Anterior cingulate cortex (tissue), 58 donors: ENCODE data around the gene SLC25A11.

Source experiments
- DNase-seq, 58 donors: peaks; one replicate each; lab custom pipeline; 2025; lab: John Stamatoyannopoulos, UW

SLC25A11 gene, protein sequence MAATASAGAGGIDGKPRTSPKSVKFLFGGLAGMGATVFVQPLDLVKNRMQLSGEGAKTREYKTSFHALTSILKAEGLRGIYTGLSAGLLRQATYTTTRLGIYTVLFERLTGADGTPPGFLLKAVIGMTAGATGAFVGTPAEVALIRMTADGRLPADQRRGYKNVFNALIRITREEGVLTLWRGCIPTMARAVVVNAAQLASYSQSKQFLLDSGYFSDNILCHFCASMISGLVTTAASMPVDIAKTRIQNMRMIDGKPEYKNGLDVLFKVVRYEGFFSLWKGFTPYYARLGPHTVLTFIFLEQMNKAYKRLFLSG

DNA sequence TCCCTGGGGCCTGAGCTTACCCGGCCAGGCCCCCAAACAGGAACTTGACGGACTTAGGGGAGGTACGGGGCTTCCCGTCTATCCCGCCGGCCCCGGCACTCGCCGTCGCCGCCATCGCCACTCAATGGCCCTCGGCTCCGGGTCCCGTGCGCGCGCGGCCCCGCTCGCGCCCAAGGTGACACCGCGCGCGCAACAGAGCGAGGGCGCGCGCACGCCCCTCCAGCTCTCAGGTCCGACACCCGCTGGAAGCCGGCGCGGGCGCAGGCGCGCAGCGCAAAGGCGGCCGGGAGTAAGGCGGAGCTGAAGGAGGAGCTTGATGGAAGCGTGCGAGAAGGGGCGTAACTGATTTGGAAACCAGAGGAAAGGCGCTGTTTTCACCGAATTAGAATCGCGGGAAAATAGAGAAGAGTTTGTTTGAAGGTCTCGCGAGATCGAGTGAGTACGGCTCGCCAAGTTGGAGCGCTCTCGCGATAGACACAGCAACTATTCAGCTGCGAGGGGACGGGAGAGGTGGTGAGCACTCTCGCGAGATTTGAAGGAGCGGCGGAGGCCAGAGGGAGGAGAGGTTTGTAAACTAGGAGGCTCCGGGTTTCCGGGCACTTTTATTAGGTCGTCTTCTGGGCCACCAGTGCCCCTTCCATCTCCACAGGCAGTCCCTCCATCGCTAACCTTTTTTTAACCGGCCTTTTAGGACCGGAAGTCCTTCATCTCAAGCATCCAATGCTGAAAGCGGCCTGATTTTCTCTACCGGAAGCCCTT is at the start of gene SLC25A11, which contains the start of gene RNF167:
Gene SLC25A11 (minus strand): TSS at position 251 of the 759 bp plus-strand sequence. CDS start 136 bp downstream, at position 115.
Gene RNF167 (plus strand): TSS at position 473 of the 759 bp plus-strand sequence. CDS start 642 bp downstream, outside the sequence.
- peak; percentile 73 to 100 (median 95) for DNase-seq

DNA sequence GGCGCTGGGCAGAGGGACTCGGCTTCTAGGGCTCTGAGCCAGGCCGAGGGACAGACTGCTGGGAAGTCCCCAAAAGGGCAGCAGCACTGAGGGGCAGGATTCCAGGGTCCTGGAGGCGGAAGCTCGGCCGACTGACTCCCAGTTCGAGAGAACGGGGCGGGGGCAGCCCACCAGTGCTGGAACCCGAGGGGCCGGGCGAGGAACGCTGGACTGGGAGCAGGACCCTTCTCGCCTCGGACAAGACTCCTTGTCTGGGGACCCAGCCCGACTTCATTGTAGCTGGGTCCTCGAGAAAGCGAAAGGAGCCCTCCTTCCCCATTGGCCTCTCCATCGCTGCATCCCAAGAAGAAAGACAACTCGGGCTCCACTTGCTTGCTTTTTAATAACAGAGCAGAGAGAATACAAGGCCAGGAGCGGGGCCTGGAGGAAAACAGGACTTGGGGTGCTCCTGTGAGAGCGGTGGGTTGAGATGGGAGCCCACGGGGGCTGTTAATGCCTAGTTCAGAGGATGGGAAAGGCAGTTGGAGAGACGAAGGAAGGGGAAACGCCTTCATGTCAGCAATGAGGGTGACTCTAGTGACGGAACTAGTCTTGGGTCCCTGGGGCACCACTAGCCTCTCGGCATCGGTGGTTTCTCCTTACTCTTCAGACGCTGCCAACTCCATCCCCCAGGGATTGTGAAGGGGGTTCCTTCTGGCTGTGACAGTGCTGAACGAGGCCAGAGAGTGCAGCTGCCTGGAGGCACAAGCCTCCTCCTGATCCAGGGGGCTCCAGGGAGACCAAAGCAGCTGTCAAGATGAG is 48.1 kb upstream of the SLC25A11 start:
- DNase-seq = peak in 5 of 58 donors; percentile 41 to 80 (median 53)

DNA sequence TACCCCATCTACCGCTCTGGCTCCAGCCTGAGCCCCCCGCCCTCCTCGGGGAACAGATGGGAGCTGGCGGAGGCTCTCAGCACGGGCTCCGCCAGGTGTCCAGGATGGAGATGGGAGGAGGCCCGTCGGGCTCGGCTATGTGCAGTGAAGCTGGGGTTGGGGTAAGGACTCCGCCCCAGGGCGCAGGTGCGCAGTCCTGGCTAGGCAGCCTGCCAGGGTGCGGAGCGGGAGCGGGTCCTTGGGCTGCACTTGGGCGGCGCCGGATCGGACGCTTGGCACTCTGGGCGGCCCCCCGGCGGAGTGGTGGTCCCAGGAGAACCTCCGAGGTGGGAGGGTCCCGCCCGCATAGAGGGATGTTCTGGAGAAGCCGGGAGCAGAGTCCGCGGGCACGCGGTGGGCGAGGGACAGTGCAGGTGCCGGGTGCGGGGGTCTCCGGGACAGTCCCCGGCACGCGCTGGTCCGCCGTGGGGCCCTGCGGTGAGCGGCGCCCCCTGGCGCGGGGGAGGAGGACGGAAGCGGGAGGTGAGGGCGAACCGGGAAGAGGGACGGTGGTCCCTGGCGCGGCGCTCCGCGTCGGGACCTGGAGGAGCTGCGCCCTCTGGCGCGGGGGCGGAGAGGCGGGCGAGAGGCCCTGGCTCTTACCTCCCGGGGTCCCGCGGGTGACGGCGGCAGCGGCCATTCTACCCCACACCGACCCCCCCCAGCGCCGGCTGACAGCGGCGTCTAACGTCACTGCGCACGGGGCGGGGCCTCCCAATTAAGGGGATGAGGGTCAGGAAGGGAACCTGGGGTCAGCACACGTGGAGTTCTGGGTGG is 47.3 kb upstream of the SLC25A11 start, which contains the start of gene CAMTA2:
Gene CAMTA2 (minus strand): TSS at position 725 of the 816 bp plus-strand sequence. CDS start 1,453 bp downstream, outside the sequence.
- DNase-seq = peak in 57 of 58 donors; percentile 36 to 92 (median 79)

DNA sequence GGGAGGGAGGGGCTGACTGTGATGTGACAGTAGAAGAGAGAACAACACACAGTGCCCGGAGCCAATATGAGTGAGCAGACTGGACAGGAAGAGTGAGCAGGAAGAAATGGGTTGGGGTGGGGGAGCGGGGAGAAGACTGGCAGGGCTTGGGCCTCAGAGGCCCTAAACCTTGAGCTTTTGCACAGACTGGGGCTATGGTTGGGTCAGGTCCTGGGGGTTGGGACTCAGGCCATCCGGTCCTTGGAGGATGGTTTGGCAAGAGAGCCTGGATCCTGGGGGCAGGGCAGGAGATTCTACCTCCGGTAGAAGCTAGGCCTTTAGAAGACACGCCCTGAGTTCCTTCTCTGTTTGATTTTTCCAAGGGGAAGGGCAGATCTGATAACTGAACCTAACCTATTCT is 46.6 kb upstream of the SLC25A11 start:
- DNase-seq = peak in 2 of 58 donors; percentile 14 to 30

DNA sequence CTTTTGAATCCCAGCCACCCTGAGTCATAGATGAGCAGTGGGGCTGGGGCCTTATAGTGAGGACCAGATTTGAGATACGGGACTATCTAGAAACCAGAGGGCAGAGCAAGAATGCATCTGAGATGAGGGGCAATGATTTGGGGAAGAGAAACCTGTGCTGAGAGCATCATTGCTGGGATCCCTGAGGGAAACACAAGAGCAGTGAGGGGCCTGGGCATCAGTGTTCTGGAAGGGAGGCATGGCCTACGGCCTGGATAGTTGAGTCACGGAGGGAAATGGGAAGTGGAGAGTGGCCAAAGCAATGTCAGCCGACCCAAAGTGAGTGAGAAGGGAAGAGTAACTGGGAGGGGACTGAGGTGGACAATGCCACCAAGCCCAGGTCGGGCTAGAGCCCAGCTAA is 42.5 kb upstream of the SLC25A11 start:
- no peak for DNase-seq

DNA sequence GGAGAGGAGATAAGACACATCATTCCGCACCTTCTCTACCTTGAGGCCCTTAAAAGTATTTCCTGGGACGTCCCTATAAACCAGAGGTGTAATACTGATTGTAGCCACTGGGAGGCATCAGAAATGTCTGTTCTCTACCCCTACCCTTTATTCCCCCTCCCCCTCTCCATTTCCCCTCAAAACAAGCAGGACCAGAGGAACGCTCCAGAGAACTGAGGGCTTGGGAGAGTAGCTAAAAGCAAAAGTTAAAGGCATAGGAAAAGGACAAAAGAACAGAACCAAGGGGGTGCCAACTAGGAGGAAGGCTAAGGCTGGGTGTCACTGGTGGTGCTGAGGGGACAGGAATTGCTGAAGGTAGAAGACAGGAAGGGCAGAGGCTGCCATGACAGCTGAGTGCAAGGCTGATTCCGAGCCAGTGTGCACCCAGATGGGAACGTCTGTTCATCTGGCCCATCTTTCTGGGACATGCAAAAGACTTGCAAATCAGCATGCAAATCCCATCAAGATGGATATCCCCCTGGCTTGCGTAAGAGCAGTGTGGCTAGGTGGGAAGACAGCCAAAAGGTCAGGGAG is 40.9 kb upstream of the SLC25A11 start:
- DNase-seq = peak in 2 of 58 donors; percentile 12 to 32

DNA sequence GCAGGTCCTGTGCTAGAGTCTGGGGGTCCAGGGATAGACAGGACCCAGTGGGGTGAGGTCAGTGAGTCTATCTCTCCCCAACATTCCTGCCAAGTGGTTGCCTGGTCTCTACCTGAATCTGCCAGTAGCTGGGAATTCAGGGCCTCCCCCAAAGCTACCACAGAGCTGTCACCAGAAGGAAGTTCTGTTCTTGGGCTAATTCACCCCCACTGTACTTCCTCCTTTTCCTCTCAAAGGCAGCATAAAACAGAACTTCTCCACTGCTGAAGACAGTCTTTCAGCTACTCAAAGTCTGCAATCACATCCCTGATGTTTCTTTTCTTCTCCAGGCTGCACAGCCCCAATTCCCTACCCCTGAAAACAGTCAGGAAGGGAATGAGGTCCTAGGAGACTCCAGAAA is 38.9 kb upstream of the SLC25A11 start:
- DNase-seq = no peak

DNA sequence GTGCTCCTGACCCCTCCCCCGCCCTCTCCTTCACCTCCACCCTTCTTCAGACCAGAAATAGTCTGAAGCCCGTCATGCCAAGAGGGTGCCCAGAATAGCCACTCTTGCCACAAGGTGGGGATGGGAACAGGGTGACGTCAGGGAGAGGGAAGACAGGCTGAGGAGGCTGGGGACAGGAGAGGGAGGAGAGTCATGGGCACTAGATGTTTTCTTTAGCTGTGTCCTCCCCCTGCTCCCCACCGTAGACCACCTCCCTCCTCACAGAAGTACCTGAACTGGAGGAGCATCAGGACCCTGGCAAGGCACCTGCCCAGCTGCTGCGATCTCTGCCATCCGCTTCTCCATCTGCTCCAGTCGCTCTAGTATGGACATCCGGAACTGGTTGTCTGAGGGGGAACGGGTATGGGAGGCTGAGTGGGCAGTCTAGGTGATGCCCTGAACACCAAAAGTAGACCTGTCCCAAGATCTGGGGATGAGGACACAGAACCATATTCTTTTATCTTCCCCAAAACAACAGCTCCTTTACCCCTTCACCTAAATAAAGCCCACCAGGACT is 34.3 kb upstream of the SLC25A11 start:
- peak in 2 of 58 donors; percentile 11 to 12 for DNase-seq

DNA sequence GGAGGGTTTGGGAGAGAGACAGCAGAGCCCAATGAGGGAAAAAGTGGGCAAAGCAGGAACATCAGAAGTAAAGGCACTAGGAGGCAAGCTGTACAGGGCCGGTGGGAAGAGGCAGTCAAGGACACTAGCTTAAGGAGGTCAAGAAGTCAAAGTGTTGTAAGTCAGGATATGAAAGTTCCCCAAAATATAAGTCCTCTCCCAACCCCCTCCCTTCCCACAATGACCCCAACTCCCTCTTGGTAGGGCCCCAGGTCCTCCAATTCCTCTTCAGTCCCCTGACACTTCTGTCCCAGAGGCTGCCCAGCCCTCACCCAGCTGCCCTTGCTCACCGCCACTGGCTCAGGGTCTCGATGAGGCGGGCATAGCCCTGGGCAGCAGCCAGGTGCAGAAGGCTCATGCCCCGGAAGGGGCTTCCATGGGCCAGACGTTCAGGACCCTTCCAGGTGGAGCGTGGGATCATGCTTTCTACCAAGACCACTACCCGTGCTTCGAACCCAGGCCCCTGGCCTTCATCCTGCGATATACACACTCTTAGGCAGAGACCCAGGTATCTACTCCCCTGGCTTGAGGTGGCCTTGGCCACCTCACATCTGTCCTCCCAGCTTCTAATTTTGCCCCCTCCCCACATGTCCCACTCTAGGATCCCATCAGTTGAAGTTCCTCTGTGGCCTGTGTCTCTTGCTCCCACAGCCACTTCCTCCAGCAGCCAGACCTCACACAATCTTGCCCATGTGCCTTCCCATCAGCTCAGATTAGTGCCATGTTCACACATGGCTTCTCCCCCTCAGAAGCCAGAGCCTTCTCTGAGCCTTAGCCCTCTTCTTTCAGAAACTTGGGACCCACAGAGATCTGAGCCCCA is 33.6 kb upstream of the SLC25A11 start:
- DNase-seq = no peak

DNA sequence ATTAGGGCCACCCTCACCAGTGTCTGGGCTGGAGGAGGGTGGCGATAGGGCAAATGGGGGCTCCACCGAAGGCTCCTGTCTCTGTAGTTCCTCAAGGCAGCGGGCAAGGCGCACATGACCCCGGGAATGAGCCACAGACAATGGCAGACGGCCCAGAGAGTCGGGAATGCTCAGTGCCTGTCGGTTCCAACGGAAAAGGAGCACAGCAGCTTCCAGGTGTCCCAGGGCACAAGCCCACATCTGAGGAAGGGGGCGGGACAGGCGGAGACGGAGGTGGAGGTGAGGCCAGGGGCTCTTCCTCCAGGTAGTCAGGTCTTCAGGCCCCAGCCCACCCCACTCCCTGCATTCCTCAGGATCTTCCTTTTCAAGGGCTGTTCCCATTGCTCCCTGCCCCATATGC is 32.9 kb upstream of the SLC25A11 start:
- no peak for DNase-seq

DNA sequence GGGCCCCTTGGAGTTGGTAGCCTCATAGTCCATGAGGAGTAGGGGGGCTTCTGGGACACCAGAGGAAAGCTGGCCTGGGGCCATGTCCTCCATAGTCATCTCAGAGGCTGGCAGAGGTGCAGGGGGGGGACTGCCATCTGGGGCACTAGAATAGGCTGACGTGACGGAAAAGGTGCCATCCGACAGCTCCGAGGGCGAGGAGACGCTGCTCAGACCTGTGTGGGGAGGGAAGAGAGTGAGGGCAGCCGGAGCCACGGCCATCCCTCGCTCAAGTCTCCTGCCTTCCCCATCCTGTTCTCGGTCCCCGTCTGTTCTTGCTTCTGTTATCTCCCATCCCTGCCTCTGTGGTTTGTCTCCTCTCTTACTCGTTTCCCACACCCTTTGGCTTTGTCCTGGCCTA is 32.5 kb upstream of the SLC25A11 start:
- no peak for DNase-seq

DNA sequence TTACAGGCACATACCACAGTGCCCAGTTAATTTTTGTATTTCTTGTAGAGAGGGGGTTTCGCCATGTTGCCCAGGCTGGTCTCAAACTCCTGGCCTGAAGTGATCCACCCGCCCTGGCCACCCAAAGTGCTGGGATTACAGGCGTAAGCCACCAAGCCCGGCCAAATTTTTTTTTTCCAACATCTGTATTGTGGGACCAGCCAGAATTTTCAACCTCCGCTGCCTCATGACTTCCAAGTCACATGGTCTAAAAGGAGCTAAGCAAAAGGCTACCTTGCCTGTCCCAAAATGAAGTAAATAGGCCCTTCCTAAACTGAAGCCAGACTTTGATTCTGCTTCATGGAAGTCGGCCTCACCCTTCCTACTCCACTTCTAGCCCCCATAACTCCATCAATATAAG is 32.0 kb upstream of the SLC25A11 start:
- no peak for DNase-seq

DNA sequence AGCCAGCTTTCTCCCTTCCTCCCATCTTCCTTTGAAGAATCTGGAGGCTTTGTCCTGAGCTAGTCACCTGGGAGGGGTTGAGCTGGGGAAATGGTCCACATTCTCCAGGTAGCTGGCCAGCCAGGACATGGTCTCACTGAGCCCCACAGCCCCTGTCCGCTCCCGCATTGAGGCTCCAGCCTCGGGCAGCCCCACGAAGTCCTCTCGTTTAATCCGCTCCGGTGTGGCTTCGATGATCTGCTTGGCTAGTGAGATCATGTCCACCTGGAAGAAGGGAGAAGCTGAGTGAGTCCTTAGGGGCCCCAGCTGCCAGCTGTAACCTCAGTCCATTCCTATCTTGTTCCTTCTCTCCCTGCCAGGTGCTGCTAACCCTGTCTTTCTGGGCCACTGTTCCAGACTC is 30.4 kb upstream of the SLC25A11 start:
- no peak for DNase-seq

DNA sequence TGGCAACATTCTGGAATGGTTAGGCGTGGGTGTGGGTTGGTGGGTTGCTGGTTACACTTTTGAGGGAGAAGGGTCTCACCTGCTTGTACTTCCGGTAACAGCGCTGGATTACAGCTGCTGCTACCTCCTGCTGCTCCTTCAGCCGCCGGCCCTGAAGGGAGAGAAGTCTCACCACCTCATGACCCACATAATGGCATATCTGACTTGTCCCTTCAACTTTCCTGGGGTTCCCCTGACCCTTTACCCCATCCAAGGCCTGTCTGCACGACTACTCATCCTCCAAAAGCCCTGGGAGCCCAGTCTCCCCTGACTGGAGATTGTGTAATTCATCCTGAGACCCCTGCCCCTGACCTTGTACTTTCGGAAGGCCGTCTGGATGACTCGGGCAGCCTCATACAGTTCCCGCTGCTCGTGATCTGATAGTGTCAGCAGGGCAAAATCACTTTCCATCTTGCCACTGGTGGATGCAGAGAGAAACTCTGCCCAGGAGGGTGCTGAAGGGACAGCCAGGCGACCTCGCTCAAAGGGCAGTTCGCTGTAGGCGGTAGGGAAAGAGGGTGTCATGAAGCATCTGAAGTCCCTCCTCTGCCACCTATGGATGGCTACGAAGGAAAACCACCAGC is 29.8 kb upstream of the SLC25A11 start:
- DNase-seq = no peak

DNA sequence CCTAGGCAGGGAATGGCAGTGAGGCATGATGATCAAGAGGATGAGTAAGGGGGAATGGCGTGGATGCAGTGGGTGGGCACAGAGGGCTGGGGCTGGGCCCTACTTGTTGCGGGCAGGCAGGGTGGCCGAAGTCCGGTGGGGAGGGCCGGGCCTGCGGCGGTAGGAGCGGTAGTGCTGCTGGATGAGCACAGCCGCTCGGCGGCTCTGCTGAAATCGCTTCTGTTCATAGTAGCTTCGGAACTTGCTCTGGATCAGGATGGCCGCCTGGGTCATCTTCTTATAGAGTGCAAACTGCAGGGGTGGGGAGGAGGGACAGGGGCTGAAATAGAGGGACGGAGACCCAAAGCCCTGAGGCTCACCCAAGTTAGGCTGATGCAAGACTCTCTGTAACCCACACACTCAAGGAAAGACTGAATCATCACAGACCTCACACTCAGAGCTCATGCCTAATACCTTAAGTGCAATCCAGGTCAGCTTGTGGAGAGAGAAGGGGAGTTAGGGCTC is 29.3 kb upstream of the SLC25A11 start:
- no peak for DNase-seq

DNA sequence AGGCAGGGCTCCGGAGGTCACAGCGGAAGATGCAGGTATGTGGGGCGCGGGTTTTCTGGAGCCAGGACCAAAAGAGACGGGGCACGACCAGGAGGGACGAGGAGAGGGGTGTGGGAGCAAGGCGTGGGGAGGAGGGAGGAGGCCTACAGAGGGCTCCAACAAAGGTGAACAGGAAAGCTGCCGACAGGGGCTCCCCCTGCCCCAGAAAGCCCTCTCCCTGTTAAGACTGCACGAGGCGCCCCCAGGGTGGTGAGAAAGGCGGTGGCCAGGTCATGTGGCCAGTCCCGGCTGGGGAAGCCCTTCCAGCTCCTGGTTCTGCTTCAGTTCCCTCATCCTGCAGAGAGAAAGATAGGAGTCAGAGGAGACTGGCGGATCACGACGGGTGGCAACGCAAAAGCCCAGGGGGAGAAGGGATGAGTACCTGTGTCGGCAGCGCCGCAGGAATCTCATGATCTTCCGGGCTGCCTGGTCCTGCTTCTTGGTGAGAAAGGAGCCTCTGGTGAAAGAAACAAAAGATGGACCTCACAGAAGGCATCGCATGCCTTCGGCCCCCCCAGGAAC is 28.7 kb upstream of the SLC25A11 start:
- DNase-seq = peak in 10 of 58 donors; percentile 10 to 48 (median 30)
